K562 (cell line): ENCODE results near the gene SLC39A5. TPM values are rescaled to one million over a fixed set of nuclear protein-coding genes. Genes with fewer than 3 reads are reported as not detected.

Experiments
- ASH1L ChIP-seq: fragments of 450-650 bp; IDR thresholded peaks from 2 replicates; pipeline ENCODE4 v1.6.1; 2018; ENCODE audit warnings: borderline replicate concordance, mild to moderate bottlenecking, low read depth; ENCODE audit not compliant: partially characterized antibody
- ELF1 ChIP-seq: fragments of 200-800 bp; sonication (Bioruptor generic); IDR thresholded peaks from 2 replicates; pipeline ENCODE4 v1.6.1; 2016; ENCODE audit warnings: missing genetic modification characterization, missing compliant biosample characterization
- HDAC1 ChIP-seq, 2 experiments: fragments of 450-650 bp; IDR thresholded peaks; 2 replicates each; pipeline ENCODE4 v1.6.1; 2016 to 2017; ENCODE audit warnings: inconsistent platforms in 1 of 2, mild to moderate bottlenecking in 1 of 2, moderate library complexity in 1 of 2
- HSF4 ChIP-seq: fragments of 250-450 bp; sonication (Bioruptor Pico); IDR thresholded peaks from 2 replicates; pipeline ENCODE4 v2.1.2; 2022; ENCODE audit warnings: mild to moderate bottlenecking, moderate library complexity, borderline replicate concordance
- RAD51 ChIP-seq: fragments of 450-650 bp; IDR thresholded peaks from 2 replicates; pipeline ENCODE4 v1.7.1; 2016; ENCODE audit warnings: low read depth, mild to moderate bottlenecking, borderline replicate concordance
- RBM22 ChIP-seq: fragments of 200-400 bp; formaldehyde crosslinking; IDR thresholded peaks from 2 replicates; pipeline ENCODE4 v1.6.1; 2018; ENCODE audit warnings: low read length, low read depth; ENCODE audit not compliant: poor library complexity, severe bottlenecking
- RCOR1 ChIP-seq, 2 experiments: IDR thresholded peaks; 2 replicates each; pipeline ENCODE4 v1.6.1; 2012; ENCODE audit warnings: low read depth in 2 of 2, low read length in 2 of 2, borderline replicate concordance in 1 of 2, improper control_type of control experiment in 1 of 2
- RHOXF2B ChIP-seq: fragments of 250-450 bp; sonication (Bioruptor Pico); conservative IDR thresholded peaks from 2 replicates; pipeline ENCODE4 v1.5.1; 2021
- RNF2 ChIP-seq: sonication (generic); IDR thresholded peaks from 2 replicates; pipeline ENCODE4 v1.6.1; 2016
- THRAP3 ChIP-seq: fragments of 450-650 bp; IDR thresholded peaks from 2 replicates; pipeline ENCODE4 v1.6.1; 2016; ENCODE audit warnings: mild to moderate bottlenecking, inconsistent platforms, borderline replicate concordance
- ZNF12 ChIP-seq: sonication (generic); formaldehyde crosslinking; IDR thresholded peaks from 2 replicates; pipeline ENCODE4 v1.4.0; 2020; ENCODE audit warnings: mild to moderate bottlenecking, missing genetic modification reagents
- ZNF324 ChIP-seq: fragments of 250-450 bp; sonication (Bioruptor Pico); IDR thresholded peaks from 2 replicates; pipeline ENCODE4 v1.4.0; 2020; ENCODE audit warnings: mild to moderate bottlenecking
- ZNF699 ChIP-seq: fragments of 250-450 bp; sonication (Bioruptor Pico); IDR thresholded peaks from 2 replicates; pipeline ENCODE4 v1.8.0; 2021; ENCODE audit warnings: mild to moderate bottlenecking, moderate library complexity; ENCODE audit not compliant: insufficient replicate concordance
- polyA plus RNA-seq, 8 experiments: library from polyadenylated mRNA; depleted of rRNA in 4 of 8; stranded (reverse) in 5 of 8; unstranded in 3 of 8; fragments of >200 nt; fragmentation: Nextera tagmentation in 2 of 8; fragmentation: Illumina TruSeq in 1 of 8; extraction: Ambion mirVana in 2 of 8; extraction: Trizol in 1 of 8; gene quantifications; 2 replicates each; pipeline versions ENCODE4 v1.2.1 to v1.2.3, GENCODE V29; 2011 to 2014; ENCODE audit warnings: inconsistent platforms in 1 of 8, missing spikeins in 1 of 8
- total RNA-seq, 7 experiments: library from RNA; depleted of rRNA in 6 of 7; stranded (reverse); fragments of >200 nt in 6 of 7; fragmentation: Illumina TruSeq in 2 of 7; extraction: Trizol in 2 of 7; gene quantifications; 2 replicates each; pipeline versions ENCODE4 v1.2.1 to v1.2.3, GENCODE V29; 2011 to 2021; ENCODE audit warnings: low replicate concordance in 1 of 7
- TF ChIP-seq, protein P1 (sequence below): sonication (generic); formaldehyde crosslinking; IDR thresholded peaks from 2 replicates; pipeline ENCODE4 v1.8.1; 2023; ENCODE audit warnings: mild to moderate bottlenecking, missing genetic modification reagents, moderate library complexity
- TF ChIP-seq, protein P2 (sequence below), 3 experiments: fragments of 200-800 bp in 1 of 3; sonication (Bioruptor generic) in 1 of 3; sonication (generic) in 1 of 3; formaldehyde crosslinking in 1 of 3; IDR thresholded peaks; 2 replicates each; pipeline versions ENCODE4 v1.6.1 to v1.8.0; 2016 to 2022; ENCODE audit warnings: mild to moderate bottlenecking in 2 of 3, missing compliant biosample characterization in 2 of 3, missing genetic modification characterization in 2 of 3, missing genetic modification reagents in 1 of 3
- TF ChIP-seq, protein P3 (sequence below): sonication (generic); formaldehyde crosslinking; IDR thresholded peaks from 2 replicates; pipeline ENCODE4 v1.8.0; 2023; ENCODE audit warnings: missing genetic modification reagents, mild to moderate bottlenecking, borderline replicate concordance
- TF ChIP-seq, protein P4 (sequence below), 2 experiments: fragments of 450-650 bp; conservative IDR thresholded peaks; 2 replicates each; pipeline ENCODE4 v1.6.1; 2017; ENCODE audit warnings: mild to moderate bottlenecking in 2 of 2, moderate library complexity in 2 of 2

SLC39A5 gene
- total and polyA plus RNA-seq, 9 of the 15 experiments (the other 6 are each of a cell fraction or from before 2014, with no cell fraction given), result 0.08 to 0.10 TPM; not detected in 7

DNA sequence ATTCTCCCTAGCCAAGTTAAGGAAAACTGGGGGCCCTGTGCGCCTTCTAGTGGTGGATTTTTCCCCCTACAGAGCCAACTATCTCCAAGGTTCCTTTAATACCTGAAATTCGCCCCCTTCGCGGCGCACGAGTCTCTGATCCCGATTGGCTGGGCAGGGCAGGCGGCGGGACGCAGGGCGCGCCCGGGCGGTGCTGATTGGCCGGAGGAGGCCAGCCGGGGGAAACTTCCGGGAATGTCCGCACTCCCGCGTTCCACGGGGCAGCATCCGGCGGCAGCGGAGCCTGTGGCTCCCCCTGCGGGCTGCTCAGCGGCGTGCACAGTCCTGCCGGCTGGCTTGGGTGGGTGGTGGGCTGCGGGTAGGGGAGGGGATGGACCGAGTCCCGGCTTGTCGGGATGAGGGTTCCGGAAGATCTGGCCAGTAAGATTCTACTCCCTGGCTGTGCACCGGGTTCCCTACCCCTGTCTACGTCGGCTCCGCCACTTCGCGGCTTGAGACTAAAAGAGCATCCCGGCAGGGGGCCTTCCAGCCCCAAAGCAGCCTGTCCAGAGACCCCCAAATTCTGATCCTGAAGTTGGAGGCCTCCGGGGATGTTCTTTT, 5.6 kb upstream of the SLC39A5 start, which contains the start of gene NABP2 (continued):
- TF ChIP-seq, protein P1, sequence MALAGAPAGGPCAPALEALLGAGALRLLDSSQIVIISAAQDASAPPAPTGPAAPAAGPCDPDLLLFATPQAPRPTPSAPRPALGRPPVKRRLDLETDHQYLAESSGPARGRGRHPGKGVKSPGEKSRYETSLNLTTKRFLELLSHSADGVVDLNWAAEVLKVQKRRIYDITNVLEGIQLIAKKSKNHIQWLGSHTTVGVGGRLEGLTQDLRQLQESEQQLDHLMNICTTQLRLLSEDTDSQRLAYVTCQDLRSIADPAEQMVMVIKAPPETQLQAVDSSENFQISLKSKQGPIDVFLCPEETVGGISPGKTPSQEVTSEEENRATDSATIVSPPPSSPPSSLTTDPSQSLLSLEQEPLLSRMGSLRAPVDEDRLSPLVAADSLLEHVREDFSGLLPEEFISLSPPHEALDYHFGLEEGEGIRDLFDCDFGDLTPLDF (CRISPR knock-in tag), result peak; percentile 95
- no peak for TF ChIP-seq ZNF699 (CRISPR knock-in tag)
- no peak for TF ChIP-seq RBM22
- TF ChIP-seq, protein P2, sequence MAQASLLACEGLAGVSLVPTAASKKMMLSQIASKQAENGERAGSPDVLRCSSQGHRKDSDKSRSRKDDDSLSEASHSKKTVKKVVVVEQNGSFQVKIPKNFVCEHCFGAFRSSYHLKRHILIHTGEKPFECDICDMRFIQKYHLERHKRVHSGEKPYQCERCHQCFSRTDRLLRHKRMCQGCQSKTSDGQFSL (CRISPR knock-in tag; IDR thresholded peaks at IDR 0.05), result no peak
- TF ChIP-seq, protein P2 (tag; IDR thresholded peaks at IDR 0.05), result no peak
- no peak for TF ChIP-seq ZNF324 (CRISPR knock-in tag)
- TF ChIP-seq, protein P3, sequence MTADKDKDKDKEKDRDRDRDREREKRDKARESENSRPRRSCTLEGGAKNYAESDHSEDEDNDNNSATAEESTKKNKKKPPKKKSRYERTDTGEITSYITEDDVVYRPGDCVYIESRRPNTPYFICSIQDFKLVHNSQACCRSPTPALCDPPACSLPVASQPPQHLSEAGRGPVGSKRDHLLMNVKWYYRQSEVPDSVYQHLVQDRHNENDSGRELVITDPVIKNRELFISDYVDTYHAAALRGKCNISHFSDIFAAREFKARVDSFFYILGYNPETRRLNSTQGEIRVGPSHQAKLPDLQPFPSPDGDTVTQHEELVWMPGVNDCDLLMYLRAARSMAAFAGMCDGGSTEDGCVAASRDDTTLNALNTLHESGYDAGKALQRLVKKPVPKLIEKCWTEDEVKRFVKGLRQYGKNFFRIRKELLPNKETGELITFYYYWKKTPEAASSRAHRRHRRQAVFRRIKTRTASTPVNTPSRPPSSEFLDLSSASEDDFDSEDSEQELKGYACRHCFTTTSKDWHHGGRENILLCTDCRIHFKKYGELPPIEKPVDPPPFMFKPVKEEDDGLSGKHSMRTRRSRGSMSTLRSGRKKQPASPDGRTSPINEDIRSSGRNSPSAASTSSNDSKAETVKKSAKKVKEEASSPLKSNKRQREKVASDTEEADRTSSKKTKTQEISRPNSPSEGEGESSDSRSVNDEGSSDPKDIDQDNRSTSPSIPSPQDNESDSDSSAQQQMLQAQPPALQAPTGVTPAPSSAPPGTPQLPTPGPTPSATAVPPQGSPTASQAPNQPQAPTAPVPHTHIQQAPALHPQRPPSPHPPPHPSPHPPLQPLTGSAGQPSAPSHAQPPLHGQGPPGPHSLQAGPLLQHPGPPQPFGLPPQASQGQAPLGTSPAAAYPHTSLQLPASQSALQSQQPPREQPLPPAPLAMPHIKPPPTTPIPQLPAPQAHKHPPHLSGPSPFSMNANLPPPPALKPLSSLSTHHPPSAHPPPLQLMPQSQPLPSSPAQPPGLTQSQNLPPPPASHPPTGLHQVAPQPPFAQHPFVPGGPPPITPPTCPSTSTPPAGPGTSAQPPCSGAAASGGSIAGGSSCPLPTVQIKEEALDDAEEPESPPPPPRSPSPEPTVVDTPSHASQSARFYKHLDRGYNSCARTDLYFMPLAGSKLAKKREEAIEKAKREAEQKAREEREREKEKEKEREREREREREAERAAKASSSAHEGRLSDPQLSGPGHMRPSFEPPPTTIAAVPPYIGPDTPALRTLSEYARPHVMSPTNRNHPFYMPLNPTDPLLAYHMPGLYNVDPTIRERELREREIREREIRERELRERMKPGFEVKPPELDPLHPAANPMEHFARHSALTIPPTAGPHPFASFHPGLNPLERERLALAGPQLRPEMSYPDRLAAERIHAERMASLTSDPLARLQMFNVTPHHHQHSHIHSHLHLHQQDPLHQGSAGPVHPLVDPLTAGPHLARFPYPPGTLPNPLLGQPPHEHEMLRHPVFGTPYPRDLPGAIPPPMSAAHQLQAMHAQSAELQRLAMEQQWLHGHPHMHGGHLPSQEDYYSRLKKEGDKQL (CRISPR knock-in tag), result no peak
- no peak; the same call in 1 of the 2 replicates for TF ChIP-seq RAD51
- TF ChIP-seq RHOXF2B, result no peak
- peak in 1 of 2 experiments; percentile 64; a peak in 1 of 4 replicates for TF ChIP-seq HDAC1 (IDR thresholded peaks at IDR 0.05)
- no peak for TF ChIP-seq HSF4 (CRISPR knock-in tag)
- peak; percentile 85 for TF ChIP-seq ASH1L
- TF ChIP-seq ZNF12 (CRISPR knock-in tag), result no peak
- no peak for TF ChIP-seq THRAP3
- TF ChIP-seq RNF2, result no peak
- TF ChIP-seq, protein P4, sequence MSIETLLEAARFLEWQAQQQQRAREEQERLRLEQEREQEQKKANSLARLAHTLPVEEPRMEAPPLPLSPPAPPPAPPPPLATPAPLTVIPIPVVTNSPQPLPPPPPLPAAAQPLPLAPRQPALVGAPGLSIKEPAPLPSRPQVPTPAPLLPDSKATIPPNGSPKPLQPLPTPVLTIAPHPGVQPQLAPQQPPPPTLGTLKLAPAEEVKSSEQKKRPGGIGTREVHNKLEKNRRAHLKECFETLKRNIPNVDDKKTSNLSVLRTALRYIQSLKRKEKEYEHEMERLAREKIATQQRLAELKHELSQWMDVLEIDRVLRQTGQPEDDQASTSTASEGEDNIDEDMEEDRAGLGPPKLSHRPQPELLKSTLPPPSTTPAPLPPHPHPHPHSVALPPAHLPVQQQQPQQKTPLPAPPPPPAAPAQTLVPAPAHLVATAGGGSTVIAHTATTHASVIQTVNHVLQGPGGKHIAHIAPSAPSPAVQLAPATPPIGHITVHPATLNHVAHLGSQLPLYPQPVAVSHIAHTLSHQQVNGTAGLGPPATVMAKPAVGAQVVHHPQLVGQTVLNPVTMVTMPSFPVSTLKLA (conservative IDR thresholded peaks at IDR 0.05), result peak; percentile 88 to 94
- peak; percentile 92 for TF ChIP-seq ELF1 (tag)
- TF ChIP-seq RCOR1 (IDR thresholded peaks at IDR 0.05; ENCODE audit: borderline replicate concordance in 1 of 2, low read depth in 2 of 2, low read length in 2 of 2), result peak in 1 of 2 experiments; percentile 81; a peak in 2 of 4 replicates
